Testis (tissue), 2 donors: ENCODE measurements around the gene PRDM9.

Experiments
- CTCF ChIP-seq, 3 experiments: fragments of 450-650 bp in 2 of 3; fragments of 200-600 bp in 1 of 3; sonication (generic) in 1 of 3; IDR thresholded peaks; one replicate each; pipeline ENCODE4 v1.5.1; 2016 to 2019; ENCODE audit warnings: antibody characterized with exemption in 3 of 3, mild to moderate bottlenecking in 2 of 3, moderate library complexity in 1 of 3
- POLR2A ChIP-seq: fragments of 450-650 bp; IDR thresholded peaks from one replicate; pipeline ENCODE4 v1.6.1; 2017; ENCODE audit warnings: antibody characterized with exemption, mild to moderate bottlenecking, moderate library complexity

GRCh38 chr5:23457780-23458179 lies 49.6 kb upstream of the PRDM9 start:
- TF ChIP-seq CTCF (IDR thresholded peaks at IDR 0.05), result no peak
- no peak for TF ChIP-seq POLR2A
